ENCODE measurements around the gene DCD.
"Not testable (repeated sequence)": the region's sequence is repeated elsewhere in the genome, so short reads cannot be mapped to it uniquely, and the experiment has no call there.

The DCD gene

DNA sequence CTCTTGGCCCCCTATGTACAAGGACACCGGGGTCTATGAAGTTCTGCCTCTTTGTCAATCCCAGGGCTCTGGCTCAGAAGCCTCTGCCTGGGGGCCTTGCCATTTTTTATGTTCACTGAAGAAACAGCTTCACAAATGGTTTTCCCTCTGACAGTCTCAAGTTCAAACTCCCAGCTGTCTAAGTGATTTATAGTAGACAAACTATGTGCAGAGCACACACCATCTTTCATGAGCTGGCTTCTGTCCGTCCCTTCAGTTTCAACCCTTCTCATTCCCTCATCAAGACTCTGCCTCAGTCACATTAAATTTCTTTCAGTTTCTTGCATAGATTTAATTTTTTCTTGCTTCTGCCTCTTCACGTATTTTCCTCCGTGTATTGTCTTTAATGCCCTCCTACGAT, 2.7 kb upstream of the DCD start:
- DNase-seq = no peak

DNA sequence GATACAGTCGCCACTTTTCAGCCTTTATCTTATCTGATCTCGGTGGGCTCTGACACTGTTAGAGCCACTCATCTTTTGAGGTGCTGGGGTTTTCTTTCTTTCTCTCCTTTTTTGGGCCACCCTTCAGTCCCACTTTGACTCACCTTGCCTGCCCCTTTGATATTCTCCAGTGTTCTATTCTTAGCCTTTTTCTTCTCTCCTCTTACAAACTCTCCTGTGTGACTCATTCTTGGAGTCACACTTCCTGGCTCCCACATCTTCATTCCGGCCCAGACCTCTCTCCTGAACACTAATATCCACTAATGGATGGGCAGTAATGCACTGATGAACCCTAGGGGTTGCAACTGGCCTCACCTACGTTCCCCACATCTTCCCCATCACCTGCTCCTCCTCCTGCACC, 2.2 kb upstream of the DCD start:
- DNase-seq = no peak

DNA sequence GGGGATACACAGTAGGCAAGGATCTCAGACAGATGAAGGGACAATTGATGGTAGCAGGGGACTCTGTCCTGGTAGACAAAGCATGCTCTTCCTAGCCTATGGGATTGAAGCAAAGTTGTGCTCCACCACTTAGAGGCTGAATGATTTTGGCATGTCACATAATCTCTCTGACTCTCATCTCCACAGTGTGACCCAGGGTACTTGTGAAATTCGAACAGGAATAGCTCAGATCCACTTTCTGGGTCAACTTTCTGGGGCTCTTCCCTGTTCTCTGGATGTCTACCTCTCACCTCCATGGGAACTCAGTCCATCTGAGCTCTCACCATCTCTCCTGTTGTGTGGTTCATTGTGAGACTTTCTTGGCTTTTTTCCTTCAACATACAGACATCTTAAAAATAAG, 1.7 kb upstream of the DCD start:
- no peak for DNase-seq

DNA sequence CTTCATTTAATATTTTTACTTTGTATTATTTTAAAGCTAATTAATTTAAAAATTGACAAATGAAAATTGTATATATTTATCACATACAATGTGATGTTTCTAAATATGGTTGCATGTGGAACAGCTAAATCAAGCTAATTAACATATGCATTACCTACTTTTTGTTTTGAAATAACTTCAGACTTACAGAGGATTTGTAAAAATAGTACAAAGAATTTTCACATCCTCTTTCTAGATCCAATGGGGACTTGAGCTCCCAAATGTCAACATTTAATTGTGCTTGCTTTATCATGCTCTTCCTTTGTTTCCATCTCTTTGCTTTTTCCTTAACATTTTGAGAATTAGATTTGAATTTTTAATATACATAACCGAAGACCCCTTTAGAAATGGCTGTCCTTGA, 6.6 kb downstream of the DCD start:
- DNase-seq = no peak

DNA sequence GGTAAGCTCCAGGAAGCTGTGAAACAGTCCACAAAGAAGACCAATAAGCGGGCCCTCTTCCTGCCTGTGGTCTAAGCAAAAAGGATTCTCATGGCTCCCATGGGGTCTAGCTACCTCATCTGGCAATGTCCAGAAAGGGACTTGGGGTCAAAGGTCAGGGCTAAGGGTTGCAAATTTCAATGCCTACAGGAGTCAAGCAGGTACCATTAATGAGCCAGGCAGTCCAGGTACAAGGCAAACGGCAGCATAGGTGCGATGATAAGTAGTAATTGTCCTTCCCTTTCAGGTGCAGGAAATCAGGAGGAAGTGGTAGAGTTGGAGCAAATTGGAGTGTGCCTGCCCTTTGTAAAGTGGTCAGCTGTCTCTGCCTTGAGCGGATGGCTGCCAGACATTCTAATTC, 7.1 kb downstream of the DCD start:
- DNase-seq = no peak

DNA sequence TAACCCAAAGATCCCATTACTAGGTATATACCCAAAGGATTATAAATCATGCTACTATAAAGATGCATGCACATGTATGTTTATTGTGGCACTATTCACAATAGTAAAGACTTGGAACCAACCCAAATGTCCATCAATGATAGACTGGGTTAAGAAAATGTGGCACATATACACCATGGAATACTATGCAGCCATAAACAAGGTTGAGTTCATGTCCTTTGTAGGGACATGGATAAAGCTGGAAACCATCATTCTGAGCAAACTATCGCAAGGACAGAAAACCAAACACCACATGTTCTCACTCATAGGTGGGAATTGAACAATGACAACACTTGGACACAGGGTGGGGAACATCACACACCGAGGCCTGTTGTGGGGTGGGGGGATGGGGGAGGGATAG, 9.1 kb downstream of the DCD start:
- DNase-seq = not testable (repeated sequence)

DNA sequence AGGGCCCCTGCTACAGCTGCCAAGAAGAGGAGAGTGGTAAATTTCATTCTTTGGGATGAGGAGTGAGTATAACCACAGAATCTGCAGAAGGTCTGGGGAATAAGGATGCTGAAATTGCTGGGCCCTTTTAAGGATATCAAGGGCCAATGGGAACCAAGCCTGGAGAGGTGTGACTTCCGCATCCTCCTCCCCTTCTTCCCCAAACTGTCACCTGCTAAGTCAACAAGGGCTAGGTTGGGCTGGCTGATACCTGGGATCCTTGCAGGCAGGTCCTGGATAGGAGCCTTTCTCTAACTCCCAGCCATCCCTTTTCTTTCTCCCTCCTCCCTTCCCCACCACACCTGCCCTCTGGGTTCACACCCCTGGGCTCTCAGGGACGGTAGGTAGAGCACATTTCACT, 13.4 kb downstream of the DCD start, which contains the start of gene LACRT:
TSS of gene LACRT (minus strand) at position 101 of the 400 bp plus-strand sequence. CDS start at position 47, 54 bp downstream.
- no peak for DNase-seq

DNA sequence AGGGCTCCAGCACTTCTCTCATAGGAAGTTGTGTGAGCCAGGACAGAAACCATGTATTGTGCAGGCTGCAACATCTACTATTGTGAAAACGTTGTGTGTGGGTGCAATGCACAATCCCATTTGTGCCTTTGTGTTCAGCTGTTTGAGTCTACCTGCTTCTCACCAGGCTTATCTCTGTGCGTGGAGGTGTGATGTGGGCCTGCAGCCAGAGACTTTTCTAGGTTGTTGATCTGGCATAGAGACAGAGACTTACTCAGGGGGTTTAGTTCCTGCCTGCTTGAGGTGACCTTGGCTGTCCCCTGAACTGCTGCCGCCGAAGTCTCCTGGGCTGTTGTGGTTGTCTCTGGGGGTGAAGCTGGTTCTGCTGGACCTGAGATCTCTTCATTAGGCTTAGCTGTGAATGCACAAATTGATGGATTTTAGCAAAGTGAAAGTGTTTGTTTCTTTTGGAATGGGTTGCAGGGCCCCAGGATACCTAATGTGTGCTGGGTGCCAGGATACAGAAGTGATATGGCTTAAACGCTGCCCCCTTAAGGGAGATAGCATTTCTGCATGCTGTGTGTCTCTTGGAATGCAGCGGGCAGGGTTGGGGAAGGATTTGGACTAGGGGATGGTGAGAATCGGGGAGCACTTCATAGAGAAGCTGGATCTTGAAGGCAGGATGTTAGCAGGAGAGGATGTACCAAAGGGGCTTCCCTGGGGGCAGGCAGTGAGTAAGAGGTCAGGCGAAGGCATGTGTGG, 16.0 kb downstream of the DCD start:
- DNase-seq = peak in 1 of 2 experiments; percentile 11

DNA sequence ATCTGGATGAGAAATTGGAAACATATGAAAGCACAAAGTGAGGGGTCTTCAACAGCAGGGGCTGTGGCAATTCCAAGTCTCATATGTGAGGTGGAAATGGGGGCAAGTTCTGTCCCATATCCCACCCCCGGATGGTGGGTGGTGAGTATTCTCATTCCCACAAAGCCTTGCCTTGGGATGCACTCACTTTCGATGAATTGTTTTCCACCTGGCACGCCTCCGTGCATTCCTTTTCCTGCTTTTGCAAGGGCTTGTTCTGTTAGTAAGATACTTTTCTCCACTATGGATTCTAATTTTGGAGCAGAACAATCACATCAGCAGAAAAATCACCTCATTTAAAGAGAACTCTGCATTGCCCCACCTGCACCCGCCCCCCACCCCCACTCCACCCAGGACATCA, 16.6 kb downstream of the DCD start:
- DNase-seq = no peak

DNA sequence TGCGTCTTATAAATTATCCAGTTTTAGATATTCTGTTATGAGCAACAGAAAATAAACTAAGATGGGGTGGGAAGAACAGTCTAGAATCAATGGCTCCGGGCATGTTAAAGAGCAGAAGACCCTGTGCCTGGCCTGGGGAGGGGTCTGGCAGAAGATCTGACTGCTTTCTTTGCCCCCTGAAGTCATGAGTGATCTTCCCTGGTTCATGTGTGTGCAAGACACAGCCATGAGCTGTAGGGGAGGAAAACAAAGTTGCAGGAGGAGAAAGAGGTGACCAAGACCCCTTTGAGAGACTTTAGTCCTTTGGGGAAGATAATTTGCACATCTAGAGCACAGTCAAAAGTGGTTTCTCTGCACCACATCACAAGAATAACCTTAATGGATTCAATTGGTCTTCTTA, 18.2 kb downstream of the DCD start:
- no peak for DNase-seq

DNA sequence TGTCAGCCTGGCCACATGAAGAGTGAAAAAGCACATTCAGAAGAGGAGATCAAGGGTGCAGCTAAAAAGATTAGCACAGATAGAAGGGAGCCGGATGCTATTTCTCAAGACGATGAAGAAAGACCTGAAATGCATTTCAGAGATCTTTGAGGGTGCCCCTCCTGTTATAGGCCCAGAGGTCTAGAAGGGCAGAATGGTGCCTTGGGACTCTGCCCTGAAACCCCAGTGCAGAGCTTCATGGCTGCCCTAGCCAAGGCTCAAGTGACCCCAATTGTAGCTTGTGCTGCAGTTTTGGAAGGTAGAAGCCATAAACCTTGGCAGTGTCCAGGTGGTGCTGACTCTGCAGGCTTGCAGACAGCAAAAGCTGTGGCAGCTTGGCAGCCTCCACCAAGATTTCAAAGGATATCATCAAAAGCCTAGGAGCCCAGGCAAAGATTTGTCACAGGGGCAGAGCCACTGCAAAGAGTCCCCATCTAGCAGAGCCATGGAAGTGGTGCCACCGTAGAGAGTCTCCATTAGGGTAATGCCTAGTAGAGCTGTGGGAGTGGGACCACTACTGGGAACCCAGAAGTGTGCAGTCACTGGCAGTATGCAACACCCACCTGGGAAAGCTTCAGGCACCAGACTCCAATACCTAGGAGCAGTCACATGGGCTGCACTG, 19.8 kb downstream of the DCD start:
- no peak for DNase-seq

DNA sequence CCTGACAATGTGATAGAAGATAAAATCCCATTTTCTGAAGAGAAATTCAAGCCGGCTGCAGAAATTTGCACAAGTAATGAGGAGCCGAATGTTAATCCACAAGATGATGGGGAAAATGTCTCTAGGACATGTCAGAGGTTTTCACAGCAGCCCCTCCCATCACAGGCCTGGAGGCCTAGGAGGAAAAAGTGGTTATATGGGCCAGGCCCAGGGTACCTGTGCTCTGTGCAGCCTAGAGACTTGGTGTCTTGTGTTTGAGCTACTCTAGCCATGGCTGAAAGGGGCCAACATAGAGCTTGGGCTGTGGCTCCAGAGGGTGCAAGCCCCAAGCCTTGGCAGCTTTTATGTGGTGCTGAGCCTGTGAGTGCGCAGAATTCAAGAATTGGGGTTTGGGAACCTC, 20.9 kb downstream of the DCD start:
- no peak for DNase-seq

DNA sequence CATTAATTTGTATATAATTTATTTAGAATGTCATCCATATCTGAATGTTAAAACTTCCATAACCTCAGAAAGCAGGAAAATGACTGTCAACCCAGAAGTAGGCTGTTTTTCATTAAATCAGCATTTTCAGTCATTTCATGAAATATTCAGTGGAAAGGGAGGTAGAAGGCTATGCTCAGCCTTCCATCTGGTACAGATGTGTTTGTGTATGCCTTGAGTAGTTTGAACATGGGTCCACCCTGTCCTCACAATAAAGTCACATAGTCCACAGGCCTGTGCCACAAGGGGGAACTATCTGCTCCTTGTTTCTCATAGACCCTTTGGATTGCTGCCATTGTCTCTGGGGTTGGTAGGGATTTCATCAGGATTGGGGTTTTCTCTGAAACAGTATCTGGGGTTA, 22.6 kb downstream of the DCD start:
- DNase-seq = no peak

DNA sequence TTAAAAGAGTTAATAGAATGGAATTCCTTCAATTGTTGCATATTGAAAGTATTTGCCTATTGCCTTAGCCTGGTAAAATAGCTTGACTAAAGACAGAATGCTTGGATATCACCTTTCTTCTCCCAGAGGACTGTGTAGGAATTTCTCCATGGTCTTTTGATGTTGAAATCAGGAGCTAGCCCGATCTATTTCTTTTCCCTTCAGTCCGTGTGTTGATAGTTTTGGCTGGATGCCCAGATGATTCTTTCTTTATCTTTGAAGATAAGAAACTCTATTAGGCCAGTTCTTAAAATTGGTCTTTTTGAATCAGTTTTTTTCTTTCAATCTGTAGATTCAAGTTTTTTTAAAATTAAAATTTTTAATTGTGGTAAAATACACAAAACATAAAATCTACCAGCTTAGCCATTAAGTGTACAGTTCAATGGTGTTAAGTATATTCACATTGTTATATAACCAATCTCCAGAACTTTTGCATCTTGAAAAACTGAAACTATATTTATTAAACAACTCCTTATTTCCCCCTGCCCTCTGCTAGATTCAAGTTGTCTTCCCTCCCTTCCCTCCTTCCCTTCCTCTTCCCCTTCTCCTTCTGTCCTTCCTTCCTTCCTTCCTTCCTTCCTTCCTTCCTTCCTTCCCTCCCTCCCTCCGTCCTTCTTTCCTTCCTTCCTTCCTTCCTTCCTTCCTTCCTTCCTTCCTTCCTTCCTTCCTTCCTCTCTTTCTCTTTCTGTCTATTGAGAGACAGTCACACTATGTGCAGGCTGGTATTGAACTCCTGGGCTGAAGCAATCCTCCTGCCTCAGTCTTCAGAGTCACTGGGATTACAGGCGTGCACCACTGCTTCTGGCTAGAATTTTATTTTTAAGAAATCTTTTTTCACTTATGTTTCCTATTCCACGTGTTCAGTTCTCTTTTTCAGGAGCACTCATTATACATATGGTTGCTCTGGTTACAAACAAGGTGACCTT, 23.6 kb downstream of the DCD start:
- no peak for DNase-seq

DNA sequence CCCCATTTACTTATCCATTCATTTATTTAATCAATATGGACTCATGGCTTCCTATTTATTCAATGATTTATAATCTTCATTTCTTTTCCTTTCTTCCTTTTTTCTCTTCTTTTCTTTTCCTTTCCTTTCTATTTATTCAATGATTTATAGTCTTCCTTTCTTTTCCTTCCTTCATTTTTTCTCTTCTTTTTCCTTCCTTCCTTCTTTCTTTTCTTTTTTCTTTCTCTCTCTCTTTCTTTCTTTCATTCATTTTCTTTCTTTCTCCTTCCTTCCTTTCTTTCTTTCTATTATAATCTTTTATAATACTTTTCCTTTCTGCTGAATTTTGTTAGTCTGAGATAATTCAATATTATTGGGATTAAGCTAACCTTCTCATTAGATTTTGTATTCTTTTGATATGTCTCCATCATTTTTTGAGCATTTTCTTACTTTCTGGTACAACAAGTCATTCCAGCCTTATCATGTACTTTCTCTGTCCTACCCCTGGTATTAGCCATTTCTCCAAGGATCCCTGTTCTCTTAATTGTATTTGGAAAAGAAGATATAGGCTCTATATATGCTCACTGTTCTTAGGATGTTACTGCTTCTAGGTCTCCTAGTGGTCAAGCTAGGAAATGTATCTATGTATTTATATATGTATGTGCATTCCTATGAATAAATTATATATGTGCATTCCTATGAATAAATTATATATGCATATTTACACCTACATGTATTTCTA, 25.5 kb downstream of the DCD start:
- peak; percentile 45 to 58 for DNase-seq

DNA sequence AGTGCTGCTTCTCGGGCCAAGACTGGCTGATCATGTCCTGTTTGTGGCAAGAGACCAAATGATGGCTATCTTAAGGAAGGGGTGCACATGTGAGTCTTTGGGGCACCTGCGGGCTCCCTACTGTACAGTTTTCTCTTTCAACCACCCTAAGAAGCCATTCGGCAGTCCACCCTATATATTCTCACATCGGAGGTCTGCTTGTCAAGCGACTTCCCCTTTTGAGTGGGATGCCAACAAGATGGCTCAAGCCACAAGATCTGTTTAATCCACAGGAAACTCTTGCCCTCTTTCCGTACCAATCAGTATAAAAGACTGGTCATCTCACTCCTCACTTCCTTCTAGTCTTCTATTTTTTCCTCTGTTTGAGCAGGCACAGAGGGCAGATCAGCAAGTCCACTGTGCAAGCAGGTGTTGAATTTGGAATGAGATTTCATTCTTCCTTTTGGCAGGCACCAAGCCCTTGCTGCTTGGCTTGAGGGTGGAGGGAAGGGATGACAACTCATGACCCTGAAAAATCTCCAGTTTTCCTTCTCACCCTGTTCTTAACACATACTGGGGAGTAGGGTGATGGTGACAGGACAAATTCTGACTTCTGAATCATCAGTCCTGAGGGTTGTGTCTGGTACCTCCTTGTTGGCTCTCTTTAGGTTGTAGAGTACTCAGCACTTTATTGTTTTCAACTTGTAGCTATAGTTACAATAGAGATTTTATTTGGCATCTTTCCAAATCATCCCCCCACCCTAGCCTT, 31.1 kb downstream of the DCD start:
- peak; percentile 15 to 26 for DNase-seq

DNA sequence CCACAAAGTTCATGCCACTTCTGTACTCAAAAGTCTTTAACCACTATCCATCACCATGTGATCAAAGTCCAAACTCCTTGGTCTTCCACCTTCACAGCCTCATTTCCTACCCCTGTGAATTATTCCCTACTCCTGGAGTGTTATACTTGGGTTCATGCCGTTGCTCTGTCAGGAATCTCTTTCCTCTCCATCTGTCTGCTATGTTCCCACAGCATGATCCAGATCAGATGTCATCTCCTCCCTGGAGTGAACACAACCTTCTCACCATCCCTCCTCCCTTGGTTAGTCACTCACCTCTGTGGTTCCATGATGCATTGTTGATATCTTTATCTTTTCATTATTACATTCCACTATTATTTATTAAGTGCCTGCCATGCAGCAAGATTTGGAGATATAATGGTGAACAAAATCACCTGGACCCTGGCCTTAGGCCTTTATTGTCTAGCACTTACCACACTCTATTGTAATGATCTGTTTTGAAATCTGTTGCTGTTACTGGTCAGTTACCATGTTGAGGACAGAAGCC, 35.9 kb downstream of the DCD start:
- DNase-seq = no peak

DNA sequence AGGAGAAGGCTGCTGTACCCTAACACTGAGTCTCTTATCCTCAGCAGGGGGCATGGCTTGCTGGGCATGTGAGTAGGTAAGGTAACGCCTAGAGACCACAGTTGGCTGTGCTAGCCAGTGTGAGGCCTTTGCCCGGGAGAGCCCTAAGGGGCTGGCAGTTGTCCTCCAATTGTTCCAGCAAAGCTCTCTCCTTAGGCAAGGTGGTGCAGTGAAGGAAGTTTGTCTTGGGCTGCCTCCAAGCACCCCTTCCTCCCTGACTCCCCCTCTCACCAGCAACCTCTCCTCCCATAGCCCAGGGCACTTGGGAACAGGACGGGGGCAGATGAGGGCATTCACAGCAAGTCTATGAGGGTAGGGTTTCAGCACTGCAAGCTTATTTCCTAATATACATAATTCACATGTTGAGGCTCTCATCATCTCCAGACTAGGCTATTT, 36.4 kb downstream of the DCD start:
- no peak for DNase-seq

DNA sequence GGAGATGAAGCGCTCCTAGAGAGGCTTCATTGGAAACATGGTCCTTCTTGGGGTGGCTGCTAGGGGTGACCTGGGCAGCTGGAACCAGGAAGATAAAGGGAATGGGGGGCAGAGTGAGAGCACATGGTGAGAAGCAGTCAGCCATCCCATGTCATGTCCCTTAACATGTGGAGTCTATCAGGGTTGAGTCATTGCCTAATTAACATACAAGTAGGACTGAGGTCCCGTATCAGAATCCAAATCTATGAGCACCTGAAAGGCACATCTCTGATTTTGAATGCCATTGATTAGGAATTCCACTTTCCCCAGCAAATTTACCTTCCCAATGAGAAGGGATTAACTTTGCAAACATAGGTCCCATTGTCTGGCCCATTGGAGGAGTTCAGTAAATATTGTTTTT, 39.4 kb downstream of the DCD start:
- DNase-seq = no peak

DNA sequence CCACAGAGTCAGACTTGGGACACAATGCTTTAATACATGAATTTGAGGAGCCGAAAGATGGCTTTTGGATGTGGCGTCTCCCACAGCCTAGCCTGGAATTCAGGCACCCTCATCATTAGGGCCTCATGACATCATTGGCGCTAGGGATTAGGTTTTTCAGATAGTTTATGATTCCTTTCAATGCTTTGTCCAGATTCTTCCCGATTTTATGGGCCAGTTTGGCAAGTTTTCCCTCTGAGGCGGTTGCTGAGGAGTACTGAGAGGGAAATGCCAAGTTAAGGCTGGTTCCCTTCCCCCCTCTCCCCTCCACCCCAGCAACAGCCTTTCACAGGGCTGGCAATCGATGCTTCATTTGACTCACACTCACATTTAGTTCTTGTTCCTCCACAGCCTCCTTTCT, 40.0 kb downstream of the DCD start:
- DNase-seq = no peak

DNA sequence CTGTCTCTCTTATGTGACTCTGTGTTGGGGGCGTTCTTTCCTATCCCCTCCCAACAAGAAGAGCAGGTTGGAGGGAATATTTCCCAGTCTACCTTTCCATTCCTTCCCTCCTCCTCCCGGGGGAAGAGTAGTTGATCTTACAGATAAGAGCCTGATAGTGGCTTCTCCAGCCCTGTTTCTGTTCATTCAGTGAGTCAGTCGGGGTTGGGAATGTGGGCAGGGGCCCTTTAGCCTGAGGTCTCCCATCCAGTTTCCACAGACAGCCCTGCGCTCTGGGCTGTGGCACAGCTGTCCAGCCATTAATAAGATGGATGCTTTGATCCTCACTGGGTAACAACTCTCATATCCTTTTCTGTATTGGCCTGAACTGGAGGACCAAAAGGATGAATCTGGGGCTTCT, 41.6 kb downstream of the DCD start:
- DNase-seq = no peak
